K562 (cell line): ENCODE data around the gene PPP2R2B. TPM values are rescaled to one million over a fixed set of nuclear protein-coding genes. Genes with fewer than 3 reads are reported as not detected.

Experiments
- ATAC-seq: fragments of 200-7000 bp; cut with Tn5 transposase; 3 replicates; pipeline ENCODE4 v1.9.1; 2020; ENCODE audit warnings: moderate library complexity
- Bru-seq: library from RNA; stranded (reverse); fragments of 400-500 nt; gene quantifications from one replicate; lab custom pipeline; 2021; lab: Mats Ljungman, UMichigan
- BruChase-seq, 2 experiments: library from RNA; stranded (reverse); fragments of 400-500 nt; gene quantifications; one replicate each; lab custom pipeline; 2021; lab: Mats Ljungman, UMichigan
- BruUV-seq: library from RNA; stranded (reverse); fragments of 400-500 nt; replicated peaks from 2 replicates; lab custom pipeline; 2021; lab: Mats Ljungman, UMichigan
- CTCF ChIA-PET: fragments of 300-600 bp; formaldehyde crosslinking; extraction: SDS; loops from one replicate; lab custom pipeline; 2021; ENCODE audit warnings: low intra/inter-chr PET ratio; lab: Yijun Ruan, JAX
- POLR2A ChIA-PET: fragments of 300-600, 350-650 bp; sonication (Branson Sonifier 250); formaldehyde crosslinking; extraction: SDS; loops from one replicate; lab custom pipeline; 2021; ENCODE audit warnings: antibody characterized with exemption, inconsistent platforms; lab: Yijun Ruan, JAX
- DNase-seq, 4 experiments: peaks; one replicate each; pipeline versions ENCODE4 v3.0.0 to v3.0.0-alpha.2; 2011 to 2018; ENCODE audit warnings: low spot score in 3 of 4, mixed read lengths in 3 of 4; ENCODE audit errors: extremely low read depth in 1 of 4
- FAIRE-seq: peaks from 2 replicates; lab custom pipeline; 2011; peaks lifted over from hg19 to GRCh38; lab: Jason Lieb, UNC
- H2AFZ ChIP-seq: 2 replicates; pipeline ENCODE4 v1.6.0; 2011; ENCODE audit warnings: low read depth, low read length, control low read depth, inconsistent platforms
- H3K27ac ChIP-seq: fragments of 200-600 bp; 3 replicates; pipeline ENCODE4 v1.8.0; 2011; ENCODE audit warnings: low read depth, mild to moderate bottlenecking, control low read depth, inconsistent platforms, low read length, moderate library complexity, mixed read lengths; ENCODE audit errors: extremely low read depth
- H3K27me3 ChIP-seq, 2 experiments: fragments of 300-600 bp in 1 of 2; 2 replicates in 1 of 2; 3 replicates in 1 of 2; pipeline versions ENCODE4 v1.6.0 to v1.8.0; 2011; ENCODE audit warnings: inconsistent platforms in 2 of 2, low read length in 2 of 2, mild to moderate bottlenecking in 1 of 2, mixed read lengths in 1 of 2, moderate library complexity in 1 of 2; ENCODE audit not compliant: control insufficient read depth in 2 of 2, insufficient read depth in 2 of 2
- H3K36me3 ChIP-seq: fragments of 300-600 bp; 3 replicates; pipeline ENCODE4 v1.8.0; 2011; ENCODE audit warnings: mild to moderate bottlenecking, low read length, inconsistent platforms; ENCODE audit not compliant: control insufficient read depth, insufficient read depth
- H3K4me1 ChIP-seq, 2 experiments: fragments of 200-600 bp in 1 of 2; replicated peaks in 1 of 2; 2 replicates in 1 of 2; 3 replicates in 1 of 2; pipeline versions ENCODE4 v1.5.1 to v1.8.0; 2011; ENCODE audit warnings: inconsistent platforms in 2 of 2, low read length in 2 of 2, mild to moderate bottlenecking in 1 of 2, mixed read lengths in 1 of 2, moderate library complexity in 1 of 2; ENCODE audit not compliant: control insufficient read depth in 2 of 2, insufficient read depth in 2 of 2
- H3K4me2 ChIP-seq: 2 replicates; pipeline ENCODE4 v1.6.1; 2011; ENCODE audit warnings: low read length, control low read depth, inconsistent platforms, mixed read lengths; ENCODE audit not compliant: insufficient read depth
- H3K4me3 ChIP-seq: fragments of 200-600 bp; sonication (generic), shearing (Covaris generic); 2 replicates; pipeline ENCODE4 v1.5.1; 2016; ENCODE audit warnings: control low read depth, inconsistent platforms
- H3K79me2 ChIP-seq: fragments of 200-600 bp; 3 replicates; pipeline ENCODE4 v1.8.0; 2011; ENCODE audit warnings: low read length, inconsistent platforms; ENCODE audit not compliant: control insufficient read depth, insufficient read depth
- H3K9ac ChIP-seq, 2 experiments: 2 replicates each; pipeline versions ENCODE4 v1.6.0 to v1.6.1; 2011; ENCODE audit warnings: low read depth in 2 of 2, low read length in 2 of 2, control low read depth in 1 of 2, inconsistent platforms in 1 of 2, mild to moderate bottlenecking in 1 of 2, mixed read lengths in 1 of 2; ENCODE audit not compliant: insufficient read depth in 1 of 2
- H3K9me1 ChIP-seq: one replicate; pipeline ENCODE4 v1.6.0; 2011; ENCODE audit warnings: inconsistent platforms, mild to moderate bottlenecking, low read length, moderate library complexity; ENCODE audit not compliant: control insufficient read depth, insufficient read depth
- H3K9me3 ChIP-seq: replicated peaks from 2 replicates; pipeline ENCODE4 v1.5.1; 2011; ENCODE audit warnings: low read depth, low read length, inconsistent platforms; ENCODE audit not compliant: control insufficient read depth, insufficient read depth
- H4K20me1 ChIP-seq: replicated peaks from 2 replicates; pipeline ENCODE4 v1.6.1; 2011; ENCODE audit warnings: low read length, inconsistent platforms, mixed read lengths; ENCODE audit not compliant: control insufficient read depth, insufficient read depth
- CBX2 ChIP-seq: fragments of 200-600 bp; sonication (generic); IDR thresholded peaks from one replicate; pipeline ENCODE4 v1.6.1; 2012; ENCODE audit warnings: mild to moderate bottlenecking, low read length, inconsistent platforms; ENCODE audit not compliant: insufficient read depth, poor library complexity, severe bottlenecking
- FOXA1 ChIP-seq: fragments of 450-650 bp; IDR thresholded peaks from 2 replicates; pipeline ENCODE4 v1.6.1; 2016; ENCODE audit warnings: mild to moderate bottlenecking, borderline replicate concordance
- MXD1 ChIP-seq: fragments of 250-450 bp; sonication (Bioruptor Pico); IDR thresholded peaks from 2 replicates; pipeline ENCODE4 v1.8.0; 2021; ENCODE audit warnings: borderline replicate concordance, mild to moderate bottlenecking, moderate library complexity; ENCODE audit not compliant: poor library complexity, severe bottlenecking
- SMARCC2 ChIP-seq: fragments of 450-650 bp; IDR thresholded peaks from 2 replicates; pipeline ENCODE4 v1.6.1; 2017; ENCODE audit warnings: antibody characterized with exemption, moderate library complexity, mild to moderate bottlenecking, low read depth
- ZNF444 ChIP-seq: fragments of 250-450 bp; sonication (Bioruptor Pico); IDR thresholded peaks from 2 replicates; pipeline ENCODE4 v1.4.0; 2020; ENCODE audit warnings: mild to moderate bottlenecking, moderate library complexity
- WGBS: fragments of 100-300 bp; shearing (Covaris generic); methylation state at CpG from one replicate; pipeline ENCODE4 v1.1.6; 2016; ENCODE audit warnings: low coverage, mixed read lengths; ENCODE audit not compliant: insufficient coverage; ENCODE audit errors: missing lambda C conversion rate; 5-methylcytosine and 5-hydroxymethylcytosine counted together
- in situ Hi-C: fragments of 300-500 bp; cut with MboI; formaldehyde crosslinking; loops from 4 replicates; pipeline ENCODE4 v1.15.0; 2018; ENCODE audit warnings: inconsistent platforms, mixed read lengths
- intact Hi-C: fragments of 100-400 bp; cut with micrococcal nuclease; formaldehyde crosslinking; loops from 2 replicates; pipeline ENCODE4 v1.14.2; 2022
- long read RNA-seq, 3 experiments: library from polyadenylated mRNA in 2 of 3; library from RNA in 1 of 3; unstranded in 2 of 3; stranded (forward) in 1 of 3; transcript quantifications; one replicate each; pipeline ENCODE4 v2.0.0, GENCODE V29; 2019 to 2022
- polyA minus RNA-seq, 3 experiments: library from RNA; depleted of rRNA, polyadenylated mRNA; stranded (reverse); fragments of >200 nt; gene quantifications; 2 replicates each; pipeline ENCODE4 v1.2.3, GENCODE V29; 2011
- polyA plus RNA-seq, 8 experiments: library from polyadenylated mRNA; depleted of rRNA in 4 of 8; stranded (reverse) in 5 of 8; unstranded in 3 of 8; fragments of >200 nt; fragmentation: Nextera tagmentation in 2 of 8; fragmentation: Illumina TruSeq in 1 of 8; extraction: Ambion mirVana in 2 of 8; extraction: Trizol in 1 of 8; gene quantifications; 2 replicates each; pipeline versions ENCODE4 v1.2.1 to v1.2.3, GENCODE V29; 2011 to 2014; ENCODE audit warnings: inconsistent platforms in 1 of 8, missing spikeins in 1 of 8
- total RNA-seq, 7 experiments: library from RNA; depleted of rRNA in 6 of 7; stranded (reverse); fragments of >200 nt in 6 of 7; fragmentation: Illumina TruSeq in 2 of 7; extraction: Trizol in 2 of 7; gene quantifications; 2 replicates each; pipeline versions ENCODE4 v1.2.1 to v1.2.3, GENCODE V29; 2011 to 2021; ENCODE audit warnings: low replicate concordance in 1 of 7

PPP2R2B gene
- total RNA-seq (2011; cell fraction: chromatin; rRNA removed; ENCODE audit: low replicate concordance): not detected in 2 replicates
- not detected in 2 replicates for total RNA-seq (2011; cell fraction: nucleolus; rRNA removed)
- not detected in 2 replicates for total RNA-seq (2011; cell fraction: nucleoplasm; rRNA removed)
- not detected in 2 replicates for total RNA-seq (2014; rRNA removed)
- not detected in 2 replicates for total RNA-seq (2014; rRNA removed; fragmentation: Illumina TruSeq; extraction: Trizol)
- total RNA-seq (2015; rRNA removed; fragmentation: Illumina TruSeq; extraction: Trizol): not detected in 2 replicates
- not detected in 2 replicates for total RNA-seq (2021)
- 0.26 TPM in 1 of 2 replicates, not detected in the other for polyA plus RNA-seq (2011; rRNA removed)
- 0.15 TPM in 1 of 2 replicates, not detected in the other for polyA plus RNA-seq (2011; cell fraction: cytosol; rRNA removed)
- 0.42 TPM in 1 of 2 replicates, not detected in the other for polyA plus RNA-seq (2011; cell fraction: nucleus; rRNA removed)
- polyA plus RNA-seq (2012): not detected in 2 replicates
- not detected in 2 replicates for polyA plus RNA-seq (2014; fragmentation: Illumina TruSeq; extraction: Trizol)
- not detected for polyA plus RNA-seq (2014; fragmentation: Nextera tagmentation; extraction: Ambion mirVana)
- polyA plus RNA-seq (2014; rRNA removed): not detected in 2 replicates
- polyA minus RNA-seq (2011; rRNA and poly(A)+ RNA removed): under 0.01 and 0.27 TPM in 2 replicates
- not detected in 2 replicates for polyA minus RNA-seq (2011; cell fraction: cytosol; rRNA and poly(A)+ RNA removed)
- polyA minus RNA-seq (2011; cell fraction: nucleus; rRNA and poly(A)+ RNA removed): 0.56 TPM in 1 of 2 replicates, not detected in the other
- percentile 7 among the genes with signal in this experiment for Bru-seq, nascent RNA
- percentile 6 among the genes with signal in this experiment for BruChase-seq, experiment 1, labeled RNA remaining after a 2-hour chase
- percentile 4 among the genes with signal in this experiment for BruChase-seq, experiment 2, labeled RNA remaining after a 6-hour chase
- long read RNA-seq, experiment 1: 0 reads
- long read RNA-seq, experiment 2: 0 reads
- long read RNA-seq, experiment 3: 0 reads

GRCh38 chr5:146878476-146879172, at the start of gene PPP2R2B:
Gene PPP2R2B, minus strand, starts transcription at chr5:146878757.
- no peaks in the 10 kb centered on the region for H3K79me2 ChIP-seq
- 1% methylated on average over 32 of the region's 40 CpGs for WGBS
- no peaks in the 10 kb centered on the region for H4K20me1 ChIP-seq
- ATAC-seq (no peak), FAIRE-seq (no peak), DNase-seq (no peak)
- no peak within 1 kb of the TSS for H2AFZ ChIP-seq
- no peak within 1 kb of the TSS for H3K27ac ChIP-seq
- POLR2A ChIA-PET: interaction anchor here (0.7 kb wide), 1 partner anchor 225 kb away, joined by 3 read pairs; no protein-coding TSS in a partner anchor
- no TSS peak for BruUV-seq
- H3K9me1 ChIP-seq: no peaks in the 10 kb centered on the region
- CTCF ChIA-PET: no interaction called here
- H3K4me2 ChIP-seq: no peak within 1 kb of the TSS
- H3K9me3 ChIP-seq: 0 out of 2 replicates have a peak, but pooled peaks cover 2% of the 10 kb centered on the region
- no peaks in the 10 kb centered on the region for H3K36me3 ChIP-seq
- no peaks in the 10 kb centered on the region for H3K4me1 ChIP-seq
- intact Hi-C loops: no loop called here
- H3K27me3 ChIP-seq: no peaks in the 10 kb centered on the region
- TF ChIP-seq SMARCC2 (no peak), CBX2 (no peak), MXD1 (CRISPR knock-in tag) (no peak), FOXA1 (no peak), ZNF444 (CRISPR knock-in tag) (no peak)
- H3K9ac ChIP-seq: no peak within 1 kb of the TSS
- in situ Hi-C loops: no loop called here
- H3K4me3 ChIP-seq: no peak within 1 kb of the TSS
